Bronchial epithelial cell (primary cell): ENCODE measurements around the gene PPP2R2B. TPM values are rescaled to one million over a fixed set of nuclear protein-coding genes. Genes with fewer than 3 reads are reported as not detected.
"Not testable (repeated sequence)": the region's sequence is repeated elsewhere in the genome, so short reads cannot be mapped to it uniquely, and the experiment has no call there.

Experiments
- DNase-seq: peaks from one replicate; pipeline ENCODE4 v3.0.0-alpha.2; 2010; ENCODE audit warnings: low read depth
- FAIRE-seq: peaks from 2 replicates; lab custom pipeline; 2011; peaks lifted over from hg19 to GRCh38; lab: Jason Lieb, UNC
- H3K27me3 ChIP-seq: 2 replicates; pipeline ENCODE4 v1.5.1; 2011; ENCODE audit warnings: low read length; ENCODE audit not compliant: control insufficient read depth, insufficient read depth
- H3K36me3 ChIP-seq: 2 replicates; pipeline ENCODE4 v1.5.1; 2011; ENCODE audit warnings: low read length; ENCODE audit not compliant: control insufficient read depth, insufficient read depth
- H3K4me3 ChIP-seq: 2 replicates; pipeline ENCODE4 v1.5.1; 2011; ENCODE audit warnings: mild to moderate bottlenecking, low read depth, low read length, control low read depth
- CTCF ChIP-seq: IDR thresholded peaks from 2 replicates; pipeline ENCODE4 v1.5.1; 2011; ENCODE audit warnings: mild to moderate bottlenecking, moderate library complexity, low read length, control low read depth, inconsistent platforms; ENCODE audit not compliant: insufficient read depth, severe bottlenecking
- total RNA-seq: library from RNA; depleted of rRNA; stranded (reverse); fragments of >200 nt; gene quantifications from 2 replicates; pipeline ENCODE4 v1.2.1, GENCODE V29; 2014

PPP2R2B gene
- total RNA-seq, 1 donor from 2014 or later, result under 0.01 TPM

- DNase-seq, result no peak
- no peak for FAIRE-seq
- TF ChIP-seq CTCF, result no peak
- no peaks in the 10 kb centered on the region for H3K36me3 ChIP-seq
- H3K27me3 ChIP-seq, result no peaks in the 10 kb centered on the region
- no peak overlapping the region for H3K4me3 ChIP-seq
Observed at GRCh38 chr5:146623666-146624065, 254.9 kb downstream of the PPP2R2B start.

- Histone ChIP-seq H3K36me3 (no peaks in the 10 kb centered on the region), H3K4me3 (no peak overlapping the region), H3K27me3 (no peaks in the 10 kb centered on the region)
- TF ChIP-seq CTCF, result no peak
- FAIRE-seq, result no peak
- no peak for DNase-seq
Observed at GRCh38 chr5:146623009-146623408, 255.5 kb downstream of the PPP2R2B start.

- Histone ChIP-seq H3K4me3 (no peak overlapping the region), H3K36me3 (no peaks in the 10 kb centered on the region), H3K27me3 (no peaks in the 10 kb centered on the region)
- no peak for FAIRE-seq
- peak; percentile 36 for TF ChIP-seq CTCF
- DNase-seq, result no peak
Observed at GRCh38 chr5:146622391-146622790, 256.2 kb downstream of the PPP2R2B start.

GRCh38 chr5:146620669-146621051 is 257.9 kb downstream of the PPP2R2B start:
- no peaks in the 10 kb centered on the region for H3K36me3 ChIP-seq
- FAIRE-seq (no peak), DNase-seq (no peak)
- no peaks in the 10 kb centered on the region for H3K27me3 ChIP-seq
- no peak overlapping the region for H3K4me3 ChIP-seq
- no peak for TF ChIP-seq CTCF

GRCh38 chr5:146620031-146620668 is 258.4 kb downstream of the PPP2R2B start:
- TF ChIP-seq CTCF, result no peak
- FAIRE-seq (peak; percentile 32), DNase-seq (no peak)
- Histone ChIP-seq H3K4me3 (no peak overlapping the region), H3K36me3 (no peaks in the 10 kb centered on the region), H3K27me3 (no peaks in the 10 kb centered on the region)

- Histone ChIP-seq H3K36me3 (no peaks in the 10 kb centered on the region), H3K27me3 (no peaks in the 10 kb centered on the region), H3K4me3 (no peak overlapping the region)
- FAIRE-seq (no peak), DNase-seq (no peak)
- no peak for TF ChIP-seq CTCF
Observed at GRCh38 chr5:146618434-146618833, 260.1 kb downstream of the PPP2R2B start.

- not testable (repeated sequence) for H3K4me3 ChIP-seq, FAIRE-seq, DNase-seq, H3K27me3 ChIP-seq, H3K36me3 ChIP-seq
Observed at GRCh38 chr5:146609731-146610130, 268.8 kb downstream of the PPP2R2B start.
